KMS-11 (cell line): Measurements from ENCODE around the gene B3GNT7.

Experiments used
- H2AFZ ChIP-seq: fragments of 200-600 bp; sonication (generic); 2 replicates; pipeline ENCODE4 v1.6.1; 2016; ENCODE audit warnings: antibody characterized with exemption, mixed run types, low read depth
- H3K27ac ChIP-seq: fragments of 200-600 bp; sonication (generic); 2 replicates; pipeline ENCODE4 v1.6.1; 2016; ENCODE audit warnings: mild to moderate bottlenecking, mixed run types
- H3K27me3 ChIP-seq: fragments of 200-600 bp; sonication (generic); 2 replicates; pipeline ENCODE4 v1.6.1; 2017; ENCODE audit warnings: mild to moderate bottlenecking, low read depth, mixed run types, moderate library complexity; ENCODE audit not compliant: insufficient read depth
- H3K36me3 ChIP-seq: fragments of 200-600 bp; sonication (generic); 2 replicates; pipeline ENCODE4 v1.6.1; 2017; ENCODE audit warnings: mild to moderate bottlenecking, mixed run types; ENCODE audit not compliant: insufficient read depth
- H3K4me1 ChIP-seq: fragments of 200-600 bp; sonication (generic); 2 replicates; pipeline ENCODE4 v1.6.1; 2016; ENCODE audit warnings: mild to moderate bottlenecking, low read depth, mixed run types; ENCODE audit not compliant: poor library complexity, severe bottlenecking
- H3K4me2 ChIP-seq: fragments of 200-600 bp; sonication (generic); 2 replicates; pipeline ENCODE4 v1.7.0; 2016; ENCODE audit warnings: mild to moderate bottlenecking, mixed run types
- H3K4me3 ChIP-seq: fragments of 200-600 bp; sonication (generic); IDR thresholded peaks from 2 replicates; pipeline ENCODE4 v1.6.1; 2017; ENCODE audit warnings: low read depth, low read length, mixed read lengths; ENCODE audit not compliant: insufficient read depth
- H3K79me2 ChIP-seq: fragments of 200-600 bp; sonication (generic); 2 replicates; pipeline ENCODE4 v1.6.1; 2016; ENCODE audit warnings: low read depth, mixed run types; ENCODE audit not compliant: insufficient read depth
- H3K9ac ChIP-seq: fragments of 200-600 bp; sonication (generic); 2 replicates; pipeline ENCODE4 v1.6.1; 2016; ENCODE audit warnings: mild to moderate bottlenecking, mixed run types
- H4K20me1 ChIP-seq: fragments of 200-600 bp; sonication (generic); 2 replicates; pipeline ENCODE4 v1.6.1; 2016; ENCODE audit warnings: mild to moderate bottlenecking, mixed run types; ENCODE audit not compliant: insufficient read depth
- CTCF ChIP-seq: fragments of 200-600 bp; sonication (generic); conservative IDR thresholded peaks from 2 replicates; pipeline ENCODE4 v1.6.1; 2017; ENCODE audit warnings: low read depth, mild to moderate bottlenecking, antibody characterized with exemption, low read length, moderate library complexity, mixed read lengths

The B3GNT7 gene, protein sequence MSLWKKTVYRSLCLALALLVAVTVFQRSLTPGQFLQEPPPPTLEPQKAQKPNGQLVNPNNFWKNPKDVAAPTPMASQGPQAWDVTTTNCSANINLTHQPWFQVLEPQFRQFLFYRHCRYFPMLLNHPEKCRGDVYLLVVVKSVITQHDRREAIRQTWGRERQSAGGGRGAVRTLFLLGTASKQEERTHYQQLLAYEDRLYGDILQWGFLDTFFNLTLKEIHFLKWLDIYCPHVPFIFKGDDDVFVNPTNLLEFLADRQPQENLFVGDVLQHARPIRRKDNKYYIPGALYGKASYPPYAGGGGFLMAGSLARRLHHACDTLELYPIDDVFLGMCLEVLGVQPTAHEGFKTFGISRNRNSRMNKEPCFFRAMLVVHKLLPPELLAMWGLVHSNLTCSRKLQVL

DNA sequence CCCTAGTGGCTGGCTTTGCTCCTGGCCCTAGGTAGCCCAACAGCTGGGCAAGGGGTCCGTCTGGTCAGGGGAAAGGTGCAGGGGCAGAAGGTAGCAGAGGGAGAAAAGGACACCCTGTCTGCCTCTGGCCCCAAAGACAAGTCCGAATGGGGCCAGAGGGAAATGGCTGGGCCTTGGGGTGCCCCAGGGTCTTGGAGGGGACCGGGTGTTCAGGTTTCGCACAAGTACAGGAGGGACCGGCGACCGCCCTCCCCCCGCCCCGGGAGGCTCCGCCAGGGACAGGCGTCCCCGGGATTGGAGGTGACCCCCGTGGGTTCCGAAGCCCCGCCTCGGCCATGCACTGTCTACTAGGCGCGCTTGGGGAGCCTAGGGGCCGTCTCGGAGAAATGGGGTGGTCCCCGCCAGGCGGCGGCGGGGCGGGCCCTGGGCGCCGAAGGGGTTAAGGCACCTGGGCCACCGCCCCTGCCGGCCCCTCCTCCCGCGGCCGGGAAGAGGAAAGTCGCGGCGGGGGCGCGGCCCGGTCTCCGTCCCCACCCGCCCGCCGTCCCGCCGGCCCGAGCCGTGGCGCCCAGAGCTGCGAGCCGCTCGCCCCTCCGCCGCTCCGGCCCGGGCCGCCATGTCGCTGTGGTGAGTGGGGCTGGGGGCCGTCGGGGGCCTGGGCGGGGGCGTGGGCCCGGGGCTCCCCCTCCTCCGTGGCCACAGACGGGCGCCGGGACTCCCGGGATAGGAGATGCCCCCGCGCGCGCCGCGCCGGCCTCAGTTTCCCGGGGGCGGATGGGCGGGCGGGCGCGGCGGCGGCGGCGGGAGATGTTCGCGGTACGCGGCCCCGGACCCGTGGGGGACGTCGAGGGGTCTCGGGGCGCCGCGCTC lies at the start of gene B3GNT7:
Gene B3GNT7 (plus strand): TSS at position 523 of the 870 bp plus-strand sequence. CDS start 94 bp downstream, at position 617.
- no peak within 1 kb of the TSS for H3K27ac ChIP-seq
- H2AFZ ChIP-seq, result no peak within 1 kb of the TSS
- no peaks in the 10 kb centered on the region for H3K27me3 ChIP-seq
- no peaks in the 10 kb centered on the region for H3K79me2 ChIP-seq
- H3K4me2 ChIP-seq, result no peak within 1 kb of the TSS
- no peak within 1 kb of the TSS for H3K9ac ChIP-seq
- H3K4me1 ChIP-seq, result peaks cover 5% of the 10 kb centered on the region
- no peaks in the 10 kb centered on the region for H3K36me3 ChIP-seq
- TF ChIP-seq CTCF, result no peak
- H3K4me3 ChIP-seq, result no peak within 1 kb of the TSS
- H4K20me1 ChIP-seq, result no peaks in the 10 kb centered on the region

DNA sequence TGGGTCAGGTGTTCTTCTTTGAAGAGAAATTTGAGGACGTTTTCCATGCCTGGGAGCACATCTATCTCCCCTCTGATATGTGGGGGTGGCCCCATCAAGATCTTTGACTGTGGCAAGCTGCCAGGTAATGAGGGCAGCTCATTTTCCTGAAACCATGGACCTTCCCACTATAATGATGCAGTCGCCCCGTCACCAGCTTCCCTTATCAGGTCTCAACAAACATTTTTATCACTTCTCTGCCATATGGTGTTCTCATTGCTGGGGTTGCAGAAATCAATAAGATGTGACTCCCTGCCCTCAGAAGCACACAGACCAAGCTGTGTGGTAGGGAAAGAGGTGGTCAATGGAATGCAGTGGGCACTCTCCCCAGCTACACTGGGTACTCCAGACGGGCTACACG lies 48.4 kb upstream of the B3GNT7 start:
- H3K4me2 ChIP-seq, result no peak overlapping the region
- H3K79me2 ChIP-seq, result no peaks in the 10 kb centered on the region
- no peaks in the 10 kb centered on the region for H3K4me1 ChIP-seq
- H3K36me3 ChIP-seq, result no peaks in the 10 kb centered on the region
- no peaks in the 10 kb centered on the region; the same call in 1 of the 2 replicates for H3K27me3 ChIP-seq
- H2AFZ ChIP-seq, result no peak overlapping the region
- no peak for TF ChIP-seq CTCF
- H4K20me1 ChIP-seq, result no peaks in the 10 kb centered on the region
- H3K4me3 ChIP-seq, result no peak overlapping the region
- H3K9ac ChIP-seq, result no peak overlapping the region
- H3K27ac ChIP-seq, result no peak overlapping the region

DNA sequence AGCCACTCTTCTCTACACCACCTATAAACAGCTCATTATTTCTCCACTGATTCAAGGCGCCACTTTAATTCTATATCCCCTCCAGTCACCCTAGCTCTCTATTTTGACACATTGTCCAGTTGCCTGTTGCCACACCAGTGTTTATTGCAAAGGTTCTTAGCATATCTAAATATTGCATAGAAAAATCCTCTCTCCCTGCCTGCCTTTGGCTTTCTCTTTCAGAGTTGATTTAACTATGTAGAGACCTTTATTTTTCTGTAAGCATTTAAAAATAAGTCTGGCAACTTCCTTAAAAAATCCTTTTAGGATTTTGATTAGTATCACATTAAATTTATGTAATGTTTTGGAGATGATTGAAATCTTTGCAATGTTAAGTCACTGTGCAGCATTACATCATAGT lies 47.9 kb upstream of the B3GNT7 start:
- H3K27ac ChIP-seq, result no peak overlapping the region
- no peaks in the 10 kb centered on the region for H4K20me1 ChIP-seq
- H3K79me2 ChIP-seq, result no peaks in the 10 kb centered on the region
- no peak overlapping the region for H3K4me3 ChIP-seq
- H3K36me3 ChIP-seq, result no peaks in the 10 kb centered on the region
- no peak overlapping the region for H2AFZ ChIP-seq
- H3K4me1 ChIP-seq, result no peaks in the 10 kb centered on the region
- H3K27me3 ChIP-seq, result no peaks in the 10 kb centered on the region; the same call in 1 of the 2 replicates
- H3K9ac ChIP-seq, result no peak overlapping the region
- no peak for TF ChIP-seq CTCF
- no peak overlapping the region for H3K4me2 ChIP-seq

GRCh38 chr2:231348173-231348572 lies 47.3 kb upstream of the B3GNT7 start:
- Histone ChIP-seq H3K27me3 (no peaks in the 10 kb centered on the region; the same call in 1 of the 2 replicates), H3K4me2 (no peak overlapping the region)

More at GRCh38 chr2:231348173-231348572, 47.3 kb upstream of the B3GNT7 start:
- no peaks in the 10 kb centered on the region for H3K36me3 ChIP-seq
- no peak overlapping the region for H3K9ac ChIP-seq
- H3K4me3 ChIP-seq, result no peak overlapping the region
- no peaks in the 10 kb centered on the region for H4K20me1 ChIP-seq
- H3K79me2 ChIP-seq, result no peaks in the 10 kb centered on the region
- H3K4me1 ChIP-seq, result no peaks in the 10 kb centered on the region
- no peak for TF ChIP-seq CTCF
- no peak overlapping the region for H2AFZ ChIP-seq
- no peak overlapping the region for H3K27ac ChIP-seq
